HG03457 (cell line): ENCODE results near the gene OR4K1.
"Not testable (repeated sequence)": the region's sequence is repeated elsewhere in the genome, so short reads cannot be mapped to it uniquely, and the experiment has no call there.

Experiments
- ATAC-seq: cut with Tn5 transposase; IDR thresholded peaks from one replicate; pipeline ENCODE4 v1.9.1; 2021; ENCODE audit warnings: moderate number of reproducible peaks; ENCODE audit not compliant: unreplicated experiment

Gene OR4K1

DNA sequence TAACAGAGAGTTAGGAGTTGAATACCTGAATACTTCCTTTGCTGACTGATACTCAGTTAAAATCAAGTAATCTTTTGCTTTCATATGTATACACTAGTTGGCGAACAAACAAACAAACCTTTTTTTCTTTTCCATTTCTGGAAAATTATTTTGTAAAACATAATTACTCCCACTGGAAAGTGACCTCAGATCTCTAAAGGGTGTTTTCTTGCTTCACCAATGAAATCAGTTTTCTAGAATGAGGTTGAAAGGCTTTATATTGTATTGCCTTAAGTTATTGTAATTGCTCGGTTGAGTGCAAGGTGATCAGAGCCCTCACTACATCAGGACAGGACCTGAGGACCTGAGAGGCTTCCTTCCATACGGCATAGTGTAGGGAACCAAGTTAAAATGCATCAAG is at the start of gene OR4K1:
Gene OR4K1 (plus strand): TSS at position 301 of the 400 bp plus-strand sequence. CDS start 4,750 bp downstream, outside the sequence.
- ATAC-seq, result no peak

GRCh38 chr14:19895282-19895681 is 35.4 kb upstream of the OR4K1 start:
- no peak for ATAC-seq

DNA sequence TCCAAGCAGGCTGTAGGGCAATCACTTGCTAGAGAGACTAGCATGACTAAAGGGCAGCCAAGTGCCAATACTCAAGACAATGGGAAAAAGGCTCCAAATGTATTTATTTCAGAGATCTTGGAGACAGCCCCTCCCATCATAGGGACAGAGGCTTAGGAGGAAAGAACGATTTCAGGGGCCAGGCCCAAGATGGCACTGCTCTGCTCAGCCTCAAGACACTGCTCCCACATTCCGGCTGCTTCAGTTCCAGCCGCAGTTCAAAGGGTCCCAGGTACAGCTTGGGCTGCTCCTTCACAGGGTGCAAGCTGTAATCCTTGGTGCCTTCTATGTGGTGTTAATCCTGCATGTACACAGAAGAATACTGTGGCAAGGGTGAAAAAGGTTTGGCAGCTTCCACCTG is 29.7 kb upstream of the OR4K1 start:
- ATAC-seq, result no peak

DNA sequence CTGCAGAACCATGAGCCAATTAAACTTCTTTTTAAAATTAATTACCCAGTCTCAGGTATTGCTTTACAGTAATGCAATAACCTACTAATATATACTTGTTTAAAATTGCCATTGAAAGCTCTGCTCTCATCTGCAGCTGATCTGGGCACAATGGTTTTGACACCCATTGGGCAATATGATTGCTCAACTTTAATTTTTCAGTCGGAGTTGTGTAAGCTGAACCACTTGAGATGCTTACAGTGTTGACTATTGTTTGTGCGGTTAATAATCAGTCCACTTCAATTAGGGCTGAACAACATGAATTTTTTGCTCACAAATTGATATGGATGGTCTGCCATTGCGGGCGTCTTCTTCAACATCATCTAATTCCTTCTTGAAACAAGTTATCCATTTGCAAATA is 28.3 kb upstream of the OR4K1 start:
- no peak for ATAC-seq

DNA sequence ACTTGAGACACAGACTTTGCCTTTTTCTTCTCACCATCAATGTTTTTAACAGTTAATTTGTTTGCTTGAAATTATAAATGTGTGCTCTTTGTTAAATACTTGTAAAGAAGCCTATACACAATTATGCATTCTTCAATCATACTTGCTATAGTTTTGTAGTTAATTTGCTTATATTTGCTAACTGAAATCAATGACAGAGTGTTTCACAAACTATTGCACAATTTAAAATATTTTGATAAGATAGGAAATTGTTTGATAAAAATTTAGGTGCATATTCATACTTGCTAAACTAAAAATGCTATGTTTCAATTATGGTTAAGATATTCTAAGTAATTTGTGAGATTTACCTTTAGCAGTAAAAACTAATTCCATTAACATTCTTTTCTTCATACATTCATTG is 24.1 kb upstream of the OR4K1 start:
- no peak for ATAC-seq

GRCh38 chr14:19911114-19911513 is 19.6 kb upstream of the OR4K1 start:
- no peak for ATAC-seq

DNA sequence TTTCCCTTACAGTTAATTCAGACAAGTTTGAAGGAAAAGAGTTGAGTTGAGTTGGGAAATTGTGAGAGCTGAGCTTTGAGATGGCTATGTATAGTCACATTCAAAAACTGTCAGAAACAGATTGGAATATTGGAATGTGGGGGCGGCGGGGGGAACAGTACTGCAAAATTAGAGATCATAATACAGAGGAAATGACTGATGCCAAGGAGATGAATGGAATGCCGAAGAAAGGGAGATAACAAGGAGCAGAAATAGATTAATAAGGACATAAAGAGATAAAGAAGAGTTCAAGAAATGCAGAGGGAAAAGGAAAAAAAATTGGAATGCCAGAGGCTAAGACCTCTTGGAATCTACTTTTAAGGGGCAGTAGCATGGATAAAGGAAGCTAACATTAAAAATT is 13.5 kb upstream of the OR4K1 start:
- ATAC-seq, result no peak

DNA sequence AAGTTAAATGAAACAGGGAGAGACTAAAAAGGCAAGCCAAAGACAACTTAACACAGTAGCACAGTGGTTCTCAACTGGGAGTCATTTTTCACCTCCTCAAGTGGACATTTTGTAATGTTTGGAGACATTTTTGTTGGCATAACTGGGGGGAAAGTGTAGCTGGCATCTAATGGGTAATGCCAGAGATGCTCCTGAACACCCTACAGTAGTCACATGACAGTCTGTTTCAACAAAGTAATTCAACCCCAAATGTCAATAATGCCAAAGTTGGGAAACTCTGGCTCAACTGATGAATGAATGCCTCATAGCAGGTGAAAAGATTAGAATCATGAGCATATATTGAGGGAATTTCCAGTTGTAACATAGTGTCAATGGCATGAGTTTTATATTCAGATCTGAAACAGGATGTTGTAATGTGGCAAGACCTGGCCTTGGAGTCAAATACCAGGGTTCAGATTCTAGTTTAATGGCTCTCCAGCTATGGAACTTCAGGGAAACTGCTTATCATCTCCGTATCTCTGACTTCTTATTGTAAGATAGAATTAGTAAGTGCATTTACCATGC is 12.7 kb upstream of the OR4K1 start:
- no peak for ATAC-seq

DNA sequence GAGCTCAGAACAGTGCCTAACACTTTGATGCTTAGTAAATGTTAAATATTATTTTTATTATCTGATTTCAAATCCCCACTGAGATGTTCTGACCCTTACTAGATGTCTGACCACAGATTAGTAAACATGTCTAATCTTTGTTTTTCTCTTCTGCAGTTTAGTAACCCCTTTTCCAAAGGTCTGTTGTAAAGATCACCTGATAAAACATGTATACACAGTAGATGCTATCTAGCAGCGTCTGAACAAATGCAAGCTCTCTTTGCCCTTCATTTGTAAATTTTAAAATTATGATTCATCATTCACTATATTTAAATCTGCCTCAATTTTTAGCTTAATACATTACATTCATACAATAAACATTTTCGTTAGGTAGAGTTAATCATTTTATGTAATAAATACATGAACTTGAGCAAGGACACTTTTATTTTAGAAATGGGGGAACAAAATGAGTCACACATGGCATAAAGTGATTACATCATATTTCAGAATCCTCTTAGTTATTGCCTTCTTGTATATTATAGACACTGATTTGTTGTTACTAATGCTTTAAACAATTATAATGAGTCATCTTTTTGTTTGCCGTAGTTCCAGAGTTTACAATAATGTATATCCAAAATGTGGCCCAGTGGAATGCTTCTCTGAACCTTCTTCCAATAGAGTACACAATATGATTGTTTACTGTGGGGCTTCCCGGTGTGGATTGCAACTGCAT is 12.0 kb upstream of the OR4K1 start:
- ATAC-seq, result no peak

GRCh38 chr14:19920021-19920657 is 10.6 kb upstream of the OR4K1 start, which contains the start of gene OR4K5:
TSS of gene OR4K5 (plus strand) at chr14:19920607. CDS start at chr14:19920607, 0 bp downstream.
- ATAC-seq, result no peak

GRCh38 chr14:19941668-19942067 is 11.0 kb downstream of the OR4K1 start:
- no peak for ATAC-seq

DNA sequence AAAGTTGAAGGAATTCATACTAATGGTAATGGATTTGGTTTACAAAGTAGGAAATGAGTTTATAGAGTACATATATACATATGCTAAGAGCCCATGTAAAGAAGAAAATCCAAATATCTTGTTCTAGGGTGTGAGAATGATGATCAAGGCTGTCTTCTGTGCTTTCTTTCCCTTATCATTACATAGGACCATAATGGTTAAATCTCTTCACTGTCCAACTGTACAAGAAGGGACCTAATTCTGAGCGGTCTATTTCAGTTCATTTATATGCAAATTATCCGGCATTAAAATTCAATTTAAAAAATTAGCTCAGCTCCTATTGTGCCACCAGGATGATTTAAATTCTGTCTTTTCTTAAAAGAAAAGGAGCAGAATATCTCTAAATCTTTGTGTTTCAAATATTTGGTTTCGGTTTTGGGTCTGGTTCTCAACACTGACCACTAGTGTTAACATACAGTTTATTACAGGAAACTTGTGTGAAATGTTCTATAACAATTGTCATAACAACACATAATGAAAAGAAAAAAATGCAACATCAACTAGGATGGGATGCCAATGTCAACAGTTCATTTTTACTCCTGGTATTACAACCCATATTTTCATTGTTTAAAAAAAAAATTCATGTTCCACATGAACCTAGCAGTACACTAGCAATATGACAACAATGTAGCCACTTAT is 16.8 kb downstream of the OR4K1 start:
- ATAC-seq, result no peak

DNA sequence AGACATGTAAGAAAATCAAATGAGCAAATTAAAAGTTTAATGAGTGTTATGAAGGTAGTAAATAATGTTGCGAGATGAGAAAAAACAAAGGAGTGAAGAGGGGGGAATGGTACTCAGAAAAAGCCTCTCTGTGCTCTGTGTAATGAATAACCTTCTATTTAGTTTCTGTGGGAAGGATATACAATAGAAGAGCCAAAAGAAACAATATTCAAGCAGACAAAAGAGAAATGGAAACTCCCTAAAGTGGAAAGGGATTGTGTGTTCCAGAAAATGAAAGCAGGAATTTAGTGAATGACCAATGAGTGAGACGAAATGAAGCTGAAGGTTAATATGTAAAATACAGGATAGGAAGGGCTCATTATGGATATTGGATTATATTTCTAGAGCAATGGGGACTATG is 18.5 kb downstream of the OR4K1 start:
- no peak for ATAC-seq

- ATAC-seq, result not testable (repeated sequence)
Observed at GRCh38 chr14:19969735-19970134, 39.0 kb downstream of the OR4K1 start.

DNA sequence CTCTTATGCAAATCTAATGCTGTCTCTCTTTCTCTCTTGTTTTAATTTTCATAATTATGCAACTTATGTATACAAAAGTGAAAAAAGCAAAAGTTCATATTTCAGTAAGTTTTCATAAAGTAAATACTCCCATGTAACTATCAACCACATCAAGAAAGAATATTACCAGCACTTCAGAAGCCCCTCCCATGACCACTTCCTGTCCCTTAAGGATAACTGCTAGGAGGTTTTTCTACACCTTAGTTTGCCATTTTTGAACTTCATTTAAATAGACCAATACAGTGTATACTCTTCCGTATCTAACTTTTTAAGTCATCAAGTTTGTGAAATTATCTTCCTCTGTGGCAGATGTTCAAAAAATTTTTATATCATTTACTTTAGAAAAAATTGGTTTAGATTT is 44.1 kb downstream of the OR4K1 start:
- no peak for ATAC-seq

DNA sequence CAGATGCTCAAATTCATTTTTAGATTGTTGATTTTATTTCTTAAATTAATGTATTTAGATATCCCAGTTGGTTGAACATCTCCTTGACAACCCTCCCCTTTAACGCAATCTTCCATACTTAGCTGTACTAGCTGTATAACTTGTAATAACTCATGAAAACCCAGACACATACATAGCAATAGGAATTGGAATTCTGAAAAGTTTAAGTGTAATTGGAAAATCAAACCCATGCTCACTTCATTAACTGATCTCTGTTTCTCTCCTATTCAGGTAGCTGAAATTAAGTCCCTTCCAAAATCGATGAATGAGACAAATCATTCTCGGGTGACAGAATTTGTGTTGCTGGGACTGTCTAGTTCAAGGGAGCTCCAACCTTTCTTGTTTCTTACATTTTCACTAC is 44.6 kb downstream of the OR4K1 start, which contains the start of gene OR4K15:
Gene OR4K15 (plus strand): TSS at position 301 of the 400 bp plus-strand sequence. CDS start 0 bp downstream, at position 301.
- ATAC-seq, result no peak
